Neutrophil (primary cell): ENCODE data around the gene SETD5.

Experiments used
- H3K27ac ChIP-seq: fragments of 200-600 bp; sonication (generic); 2 replicates; pipeline ENCODE4 v1.5.1; 2016; ENCODE audit warnings: mild to moderate bottlenecking, moderate library complexity
- H3K27me3 ChIP-seq: fragments of 200-600 bp; sonication (generic); 2 replicates; pipeline ENCODE4 v1.6.0; 2016; ENCODE audit warnings: mild to moderate bottlenecking
- H3K36me3 ChIP-seq: fragments of 200-600 bp; sonication (generic); 2 replicates; pipeline ENCODE4 v1.5.1; 2017
- H3K4me1 ChIP-seq, 2 experiments: fragments of 200-600 bp in 1 of 2; sonication (generic) in 1 of 2; 1 replicate in 1 of 2; 2 replicates in 1 of 2; pipeline versions ENCODE4 v1.5.1 to v1.6.1; 2013 to 2016; ENCODE audit warnings: low read depth in 1 of 2, low read length in 1 of 2, mild to moderate bottlenecking in 1 of 2, moderate library complexity in 1 of 2; ENCODE audit not compliant: control insufficient read depth in 1 of 2, insufficient read depth in 1 of 2
- H3K4me3 ChIP-seq, 2 experiments: fragments of 200-600 bp in 1 of 2; sonication (generic) in 1 of 2; 1 replicate in 1 of 2; 2 replicates in 1 of 2; pipeline ENCODE4 v1.5.1; 2013 to 2016; ENCODE audit warnings: low read depth in 1 of 2, low read length in 1 of 2, mild to moderate bottlenecking in 1 of 2, moderate library complexity in 1 of 2
- H3K9me3 ChIP-seq: fragments of 200-600 bp; sonication (generic); 2 replicates; pipeline ENCODE4 v1.5.1; 2016
- TF ChIP-seq, protein P1 (sequence below): fragments of 200-600 bp; sonication (generic); IDR thresholded peaks from 2 replicates; pipeline ENCODE4 v1.5.1; 2016; ENCODE audit warnings: antibody characterized with exemption

Gene SETD5

DNA sequence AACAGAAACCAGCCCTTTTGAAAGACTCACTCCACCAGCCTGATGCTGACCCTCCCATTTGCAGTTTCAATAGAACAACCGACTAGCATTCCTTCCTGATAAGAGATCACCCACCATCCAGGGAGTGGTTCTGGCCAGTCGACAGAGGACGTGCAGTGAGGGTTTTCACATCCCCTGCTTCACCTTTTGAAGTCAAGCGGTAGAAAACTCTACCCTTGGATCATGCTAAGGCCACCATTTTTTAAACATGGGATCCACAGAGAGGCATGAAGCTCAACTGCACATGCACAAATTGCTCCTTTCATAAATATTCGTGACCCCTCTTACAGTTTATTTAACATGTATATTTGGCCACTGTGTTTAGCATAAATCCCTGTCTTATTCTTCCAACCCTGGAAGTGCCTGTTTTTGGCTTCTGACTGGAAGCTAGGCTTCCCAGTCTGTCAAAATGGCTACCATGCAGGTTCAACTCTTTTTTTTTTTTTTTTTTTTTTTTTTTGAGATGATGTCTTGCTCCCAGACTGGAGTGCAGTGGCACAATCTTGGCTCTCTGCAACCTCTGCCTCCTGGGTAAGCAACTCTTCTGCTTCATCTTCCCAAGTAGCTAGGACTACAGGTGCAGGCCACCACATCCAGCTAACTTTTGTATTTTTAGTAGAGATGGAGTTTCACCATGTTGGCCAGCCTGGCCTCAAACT is 35.6 kb upstream of the SETD5 start:
- no peak overlapping the region for H3K4me3 ChIP-seq
- H3K27ac ChIP-seq, result peak overlapping the region; percentile 95

DNA sequence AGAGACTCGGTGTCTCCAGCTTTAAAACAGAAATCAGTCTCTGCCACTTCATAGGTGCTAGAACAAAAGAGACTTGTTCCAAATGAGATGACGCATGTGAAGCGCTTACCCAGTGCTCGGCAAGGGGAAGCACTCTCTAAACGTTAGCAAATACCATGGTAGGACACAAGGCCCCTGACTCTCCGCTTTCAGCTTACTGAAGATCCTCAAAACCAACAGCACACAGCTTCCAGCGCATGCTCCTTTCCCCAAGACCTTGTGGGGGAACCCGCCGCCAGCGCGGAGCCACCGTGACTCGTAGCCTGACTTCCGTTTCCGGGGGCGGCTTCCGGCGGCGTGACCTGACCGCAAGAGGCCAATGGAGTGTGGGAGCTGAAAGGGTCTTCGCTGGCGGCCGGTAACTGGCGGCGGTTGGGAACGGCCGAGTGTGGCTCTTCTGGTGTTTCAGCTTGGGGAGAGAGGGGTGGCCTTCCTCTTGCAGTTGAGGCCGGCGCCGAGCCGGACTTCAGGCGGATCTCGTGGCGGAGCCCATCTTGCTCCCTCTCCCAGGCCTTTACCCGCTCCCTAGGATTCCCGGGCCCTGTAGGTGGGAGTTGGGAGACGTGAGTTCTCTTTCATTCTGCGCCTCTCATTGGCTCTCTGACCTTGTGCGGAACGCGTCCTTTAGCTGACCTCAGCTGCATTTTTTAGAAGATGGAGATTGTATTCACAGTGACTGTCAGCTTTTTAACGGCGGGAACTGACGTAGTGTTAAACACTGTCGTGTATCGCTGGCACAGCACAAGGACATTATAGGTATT is 34.5 kb upstream of the SETD5 start, which contains the start of gene THUMPD3:
Gene THUMPD3, plus strand, starts transcription at position 324 of the 800 bp plus-strand sequence. CDS start 2,015 bp downstream, outside the sequence.
- TF ChIP-seq, protein P1, sequence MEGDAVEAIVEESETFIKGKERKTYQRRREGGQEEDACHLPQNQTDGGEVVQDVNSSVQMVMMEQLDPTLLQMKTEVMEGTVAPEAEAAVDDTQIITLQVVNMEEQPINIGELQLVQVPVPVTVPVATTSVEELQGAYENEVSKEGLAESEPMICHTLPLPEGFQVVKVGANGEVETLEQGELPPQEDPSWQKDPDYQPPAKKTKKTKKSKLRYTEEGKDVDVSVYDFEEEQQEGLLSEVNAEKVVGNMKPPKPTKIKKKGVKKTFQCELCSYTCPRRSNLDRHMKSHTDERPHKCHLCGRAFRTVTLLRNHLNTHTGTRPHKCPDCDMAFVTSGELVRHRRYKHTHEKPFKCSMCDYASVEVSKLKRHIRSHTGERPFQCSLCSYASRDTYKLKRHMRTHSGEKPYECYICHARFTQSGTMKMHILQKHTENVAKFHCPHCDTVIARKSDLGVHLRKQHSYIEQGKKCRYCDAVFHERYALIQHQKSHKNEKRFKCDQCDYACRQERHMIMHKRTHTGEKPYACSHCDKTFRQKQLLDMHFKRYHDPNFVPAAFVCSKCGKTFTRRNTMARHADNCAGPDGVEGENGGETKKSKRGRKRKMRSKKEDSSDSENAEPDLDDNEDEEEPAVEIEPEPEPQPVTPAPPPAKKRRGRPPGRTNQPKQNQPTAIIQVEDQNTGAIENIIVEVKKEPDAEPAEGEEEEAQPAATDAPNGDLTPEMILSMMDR, result peak; percentile 19
- Histone ChIP-seq H3K36me3 (peaks cover 18% of the 10 kb centered on the region), H3K4me3 (peak within 1 kb of the TSS; percentile 78 to 91), H3K9me3 (no peaks in the 10 kb centered on the region), H3K27me3 (no peaks in the 10 kb centered on the region), H3K4me1 (peaks cover 12 to 16% of the 10 kb centered on the region in 2 experiments), H3K27ac (peak within 1 kb of the TSS; percentile 95)

More for the DNA sequence above, 35.6 kb upstream of the SETD5 start:
- Histone ChIP-seq H3K4me1 (peaks cover 12 to 16% of the 10 kb centered on the region in 2 experiments), H3K9me3 (no peaks in the 10 kb centered on the region), H3K36me3 (peaks cover 13% of the 10 kb centered on the region), H3K27me3 (no peaks in the 10 kb centered on the region)
- TF ChIP-seq, protein P1, result no peak

DNA sequence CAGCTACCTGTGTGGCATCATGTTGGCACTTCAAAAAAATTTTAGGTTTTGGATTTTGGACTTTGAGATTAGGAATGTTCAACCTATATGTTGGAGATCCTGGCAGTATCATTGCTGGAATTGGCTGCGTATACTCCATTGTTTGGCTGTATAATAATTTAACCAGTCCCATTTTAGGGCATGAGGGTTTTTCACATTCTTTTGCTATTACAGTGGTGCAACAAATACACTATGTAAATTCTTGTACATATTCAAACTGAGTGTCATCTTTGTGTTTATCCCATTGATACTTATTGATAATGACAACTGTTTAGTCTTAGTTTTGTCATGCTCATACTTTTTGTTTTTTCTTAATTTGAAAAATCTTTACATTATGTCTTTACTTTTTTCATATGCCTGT is 27.9 kb upstream of the SETD5 start:
- TF ChIP-seq, protein P1, result no peak
- Histone ChIP-seq H3K27ac (no peak overlapping the region), H3K9me3 (no peaks in the 10 kb centered on the region), H3K4me1 (peaks cover 0 to 8% of the 10 kb centered on the region in 2 experiments), H3K36me3 (peaks cover 49% of the 10 kb centered on the region), H3K4me3 (no peak overlapping the region), H3K27me3 (no peaks in the 10 kb centered on the region)

DNA sequence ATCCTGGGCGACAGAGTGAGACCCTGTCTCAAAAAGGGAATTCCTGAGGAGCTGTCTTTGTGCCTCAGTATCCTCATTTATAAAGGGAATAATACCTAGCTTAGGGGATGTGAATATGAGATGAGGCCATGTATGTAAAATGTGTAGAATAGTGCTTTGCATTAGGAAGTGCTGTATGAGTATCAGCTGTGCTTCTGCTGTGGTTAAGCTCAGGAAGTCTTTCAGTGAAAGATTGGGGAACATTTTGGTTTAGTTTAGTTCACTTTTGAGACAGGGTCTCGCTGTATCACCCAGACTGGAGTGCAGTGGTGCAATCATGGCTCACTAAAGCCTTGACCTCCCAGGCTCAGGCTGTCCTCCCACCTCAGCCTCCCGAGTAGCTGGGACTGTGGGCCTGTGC is 23.9 kb upstream of the SETD5 start:
- H3K4me1 ChIP-seq, result peaks cover 0 to 8% of the 10 kb centered on the region in 2 experiments
- TF ChIP-seq, protein P1, result no peak
- H3K4me3 ChIP-seq, result no peak overlapping the region
- H3K27ac ChIP-seq, result peak overlapping the region; percentile 60
- no peaks in the 10 kb centered on the region for H3K9me3 ChIP-seq
- H3K27me3 ChIP-seq, result no peaks in the 10 kb centered on the region
- H3K36me3 ChIP-seq, result peaks cover 59% of the 10 kb centered on the region

DNA sequence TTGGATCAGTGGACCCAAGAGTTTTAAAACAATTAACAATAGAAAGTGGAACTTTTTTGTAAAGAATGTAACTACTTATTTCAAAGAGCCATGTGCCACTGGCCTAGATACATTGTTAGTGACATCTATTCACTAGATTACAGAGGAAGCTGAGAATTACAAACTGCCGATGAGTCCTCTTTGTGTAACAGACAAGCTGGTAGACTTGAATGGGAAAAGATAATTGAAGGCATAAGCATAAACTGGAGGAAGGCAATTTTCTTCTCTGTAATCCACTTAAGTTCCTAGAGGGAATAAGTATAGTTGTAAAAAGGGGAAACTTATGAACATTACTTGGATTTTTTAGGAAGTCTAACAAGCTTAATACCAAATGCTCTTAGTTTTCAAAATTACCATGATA is 19.4 kb upstream of the SETD5 start:
- peaks cover 39% of the 10 kb centered on the region for H3K36me3 ChIP-seq
- peaks cover 0 to 8% of the 10 kb centered on the region in 2 experiments for H3K4me1 ChIP-seq
- TF ChIP-seq, protein P1, result no peak

More for the DNA sequence above, 19.4 kb upstream of the SETD5 start:
- Histone ChIP-seq H3K4me3 (no peak overlapping the region), H3K27ac (no peak overlapping the region), H3K9me3 (no peaks in the 10 kb centered on the region), H3K27me3 (no peaks in the 10 kb centered on the region)
